ENCODE measurements around the gene MAPRE2. TPM values are rescaled to one million over a fixed set of nuclear protein-coding genes. Genes with fewer than 3 reads are reported as not detected.

The MAPRE2 gene
- total RNA-seq, 1 experiment from 2014 or later, result 31.4 TPM

- no peak for DNase-seq
- Mint-ChIP-seq H3K4me1 (ENCODE audit: low read depth, unreplicated experiment) (peaks cover 15% of the 10 kb centered on the region), H3K27ac (ENCODE audit: unreplicated experiment) (no peak overlapping the region), H3K27me3 (ENCODE audit: unreplicated experiment) (no peaks in the 10 kb centered on the region), H3K36me3 (ENCODE audit: insufficient read depth, unreplicated experiment) (no peaks in the 10 kb centered on the region), H3K9me3 (ENCODE audit: low read depth, unreplicated experiment) (peaks cover 4% of the 10 kb centered on the region), H3K4me3 (ENCODE audit: low read depth, unreplicated experiment) (no peak overlapping the region)
- intact Hi-C loops (cut with micrococcal nuclease; ENCODE audit: unreplicated experiment), result no loop called here
- BruUV-seq (replicated peaks), result no TSS peak
- TF ChIP-seq, protein P1, sequence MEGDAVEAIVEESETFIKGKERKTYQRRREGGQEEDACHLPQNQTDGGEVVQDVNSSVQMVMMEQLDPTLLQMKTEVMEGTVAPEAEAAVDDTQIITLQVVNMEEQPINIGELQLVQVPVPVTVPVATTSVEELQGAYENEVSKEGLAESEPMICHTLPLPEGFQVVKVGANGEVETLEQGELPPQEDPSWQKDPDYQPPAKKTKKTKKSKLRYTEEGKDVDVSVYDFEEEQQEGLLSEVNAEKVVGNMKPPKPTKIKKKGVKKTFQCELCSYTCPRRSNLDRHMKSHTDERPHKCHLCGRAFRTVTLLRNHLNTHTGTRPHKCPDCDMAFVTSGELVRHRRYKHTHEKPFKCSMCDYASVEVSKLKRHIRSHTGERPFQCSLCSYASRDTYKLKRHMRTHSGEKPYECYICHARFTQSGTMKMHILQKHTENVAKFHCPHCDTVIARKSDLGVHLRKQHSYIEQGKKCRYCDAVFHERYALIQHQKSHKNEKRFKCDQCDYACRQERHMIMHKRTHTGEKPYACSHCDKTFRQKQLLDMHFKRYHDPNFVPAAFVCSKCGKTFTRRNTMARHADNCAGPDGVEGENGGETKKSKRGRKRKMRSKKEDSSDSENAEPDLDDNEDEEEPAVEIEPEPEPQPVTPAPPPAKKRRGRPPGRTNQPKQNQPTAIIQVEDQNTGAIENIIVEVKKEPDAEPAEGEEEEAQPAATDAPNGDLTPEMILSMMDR (IDR thresholded peaks at IDR 0.05; ENCODE audit: unreplicated experiment), result no peak
- CTCF ChIA-PET, result interaction anchor here (0.6 to 0.7 kb wide), 3 partner anchors 9 to 90 kb away, joined by 3 to 10 read pairs (median 3); no protein-coding TSS in a partner anchor
Measured at GRCh38 chr18:35174745-35175144, 133.5 kb downstream of the MAPRE2 start.

DNA sequence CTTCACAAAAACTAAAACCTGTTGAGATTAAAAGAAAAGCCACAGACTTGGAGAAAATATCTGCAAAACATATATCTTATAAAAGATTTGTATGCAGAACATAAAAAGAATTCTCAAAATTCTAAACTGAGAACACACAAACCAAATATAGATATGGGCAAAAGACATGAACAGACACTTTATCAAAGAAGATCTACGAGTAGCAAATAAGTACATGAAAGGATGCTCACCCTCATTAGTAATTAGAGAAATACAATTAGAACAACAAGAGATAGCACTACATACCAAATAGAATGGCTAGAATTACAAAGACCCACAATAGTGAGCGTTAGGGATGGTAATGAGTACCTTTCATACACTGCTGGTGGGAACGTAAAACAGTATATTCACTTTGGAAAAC is 135.7 kb downstream of the MAPRE2 start:
- H3K27me3 Mint-ChIP-seq (ENCODE audit: unreplicated experiment), result no peaks in the 10 kb centered on the region
- H3K27ac Mint-ChIP-seq (ENCODE audit: unreplicated experiment), result no peak overlapping the region
- CTCF ChIA-PET, result interaction anchor here (0.5 kb wide), 1 partner anchor 53 kb away, joined by 3 read pairs; no protein-coding TSS in a partner anchor
- peaks cover 6% of the 10 kb centered on the region for H3K4me1 Mint-ChIP-seq (ENCODE audit: low read depth, unreplicated experiment)
- H3K9me3 Mint-ChIP-seq (ENCODE audit: low read depth, unreplicated experiment), result peaks cover 4% of the 10 kb centered on the region
- no peak for DNase-seq
- intact Hi-C loops (cut with micrococcal nuclease; ENCODE audit: unreplicated experiment), result no loop called here
- H3K4me3 Mint-ChIP-seq (ENCODE audit: low read depth, unreplicated experiment), result no peak overlapping the region
- no TSS peak for BruUV-seq (replicated peaks)
- TF ChIP-seq, protein P1 (IDR thresholded peaks at IDR 0.05; ENCODE audit: unreplicated experiment), result no peak
- no peaks in the 10 kb centered on the region for H3K36me3 Mint-ChIP-seq (ENCODE audit: insufficient read depth, unreplicated experiment)

DNA sequence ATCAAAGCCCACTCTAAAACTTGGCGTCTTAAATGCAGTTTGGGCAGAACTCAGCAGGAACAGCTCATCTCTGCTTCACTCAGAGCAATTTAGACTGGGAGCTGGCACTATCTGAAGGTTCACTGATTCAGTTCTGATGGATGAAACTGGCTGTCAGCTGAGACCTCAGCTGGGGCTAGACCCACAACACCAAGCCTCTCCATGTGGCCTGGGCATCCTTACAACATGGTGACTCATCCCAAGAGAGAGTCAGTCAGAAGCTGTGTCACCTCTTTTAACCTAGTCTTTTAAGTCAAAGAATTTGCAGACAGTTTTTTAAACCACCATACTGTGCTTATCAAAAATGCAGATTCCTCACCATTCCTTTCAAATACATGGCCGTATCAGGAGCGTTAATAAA is 137.0 kb downstream of the MAPRE2 start:
- no peak overlapping the region for H3K4me3 Mint-ChIP-seq (ENCODE audit: low read depth, unreplicated experiment)
- TF ChIP-seq, protein P1 (IDR thresholded peaks at IDR 0.05; ENCODE audit: unreplicated experiment), result no peak
- peaks cover 4% of the 10 kb centered on the region for H3K9me3 Mint-ChIP-seq (ENCODE audit: low read depth, unreplicated experiment)
- DNase-seq, result no peak
- no peaks in the 10 kb centered on the region for H3K36me3 Mint-ChIP-seq (ENCODE audit: insufficient read depth, unreplicated experiment)
- intact Hi-C loops (cut with micrococcal nuclease; ENCODE audit: unreplicated experiment), result no loop called here
- no peaks in the 10 kb centered on the region for H3K27me3 Mint-ChIP-seq (ENCODE audit: unreplicated experiment)
- CTCF ChIA-PET, result no interaction called here
- no TSS peak for BruUV-seq (replicated peaks)
- H3K27ac Mint-ChIP-seq (ENCODE audit: unreplicated experiment), result no peak overlapping the region
- H3K4me1 Mint-ChIP-seq (ENCODE audit: low read depth, unreplicated experiment), result no peaks in the 10 kb centered on the region

DNA sequence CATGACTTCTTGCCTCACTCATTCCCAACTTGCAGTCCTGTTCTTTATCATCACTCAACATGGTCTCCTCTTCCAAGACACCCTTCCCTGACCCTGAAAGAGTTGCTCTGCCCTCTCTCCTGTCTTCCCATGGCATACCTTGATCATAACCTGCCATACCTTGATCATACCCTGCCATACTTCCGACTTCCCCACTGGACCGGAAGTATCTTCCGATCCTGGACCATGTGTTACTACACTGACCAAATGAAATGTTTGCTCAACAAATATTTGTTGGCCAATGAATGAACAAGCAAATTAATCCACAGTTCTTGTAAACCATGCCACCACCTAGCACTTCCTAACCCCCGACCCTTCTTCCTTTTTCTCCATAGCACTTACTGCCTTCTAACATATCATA is 138.7 kb downstream of the MAPRE2 start:
- intact Hi-C loops (cut with micrococcal nuclease; ENCODE audit: unreplicated experiment), result no loop called here
- H3K36me3 Mint-ChIP-seq (ENCODE audit: insufficient read depth, unreplicated experiment), result no peaks in the 10 kb centered on the region
- no peaks in the 10 kb centered on the region for H3K4me1 Mint-ChIP-seq (ENCODE audit: low read depth, unreplicated experiment)
- BruUV-seq (replicated peaks), result no TSS peak
- CTCF ChIA-PET, result no interaction called here
- no peak for DNase-seq
- H3K27me3 Mint-ChIP-seq (ENCODE audit: unreplicated experiment), result no peaks in the 10 kb centered on the region
- no peak overlapping the region for H3K27ac Mint-ChIP-seq (ENCODE audit: unreplicated experiment)
- H3K4me3 Mint-ChIP-seq (ENCODE audit: low read depth, unreplicated experiment), result no peak overlapping the region
- TF ChIP-seq, protein P1 (IDR thresholded peaks at IDR 0.05; ENCODE audit: unreplicated experiment), result no peak
- H3K9me3 Mint-ChIP-seq (ENCODE audit: low read depth, unreplicated experiment), result peaks cover 4% of the 10 kb centered on the region

Data from Calu3 (cell line).